MM.1S (cell line): ENCODE results near the gene DLEU7.
A peak's percentile ranks its signal among the peaks of the same experiment; 100 is the strongest.

Source experiments
- DNase-seq: peaks from one replicate; pipeline ENCODE4 v3.0.0-alpha.2; 2015
- H2AFZ ChIP-seq: fragments of 300-600 bp; sonication (generic); 2 replicates; pipeline ENCODE4 v1.6.0; 2016; ENCODE audit warnings: antibody characterized with exemption, low read length
- H3F3A ChIP-seq: fragments of 300-600 bp; sonication (generic); 2 replicates; pipeline ENCODE4 v1.6.1; 2016; ENCODE audit warnings: mild to moderate bottlenecking, antibody characterized with exemption, low read length, moderate library complexity, mixed read lengths; ENCODE audit not compliant: insufficient read depth
- H3K27ac ChIP-seq: fragments of 300-600 bp; sonication (generic); 2 replicates; pipeline ENCODE4 v1.5.1; 2016; ENCODE audit warnings: mild to moderate bottlenecking, low read length
- H3K27me3 ChIP-seq: fragments of 300-600 bp; sonication (generic); replicated peaks from 2 replicates; pipeline ENCODE4 v1.6.0; 2016; ENCODE audit warnings: low read length; ENCODE audit not compliant: insufficient read depth
- H3K36me3 ChIP-seq: fragments of 300-600 bp; sonication (generic); replicated peaks from 2 replicates; pipeline ENCODE4 v1.6.1; 2016; ENCODE audit warnings: mild to moderate bottlenecking, low read length, mixed read lengths; ENCODE audit not compliant: insufficient read depth
- H3K4me1 ChIP-seq: fragments of 300-600 bp; sonication (generic); 2 replicates; pipeline ENCODE4 v1.6.1; 2016; ENCODE audit warnings: low read length, mixed read lengths
- H3K4me2 ChIP-seq: fragments of 300-600 bp; sonication (generic); 2 replicates; pipeline ENCODE4 v1.6.0; 2016; ENCODE audit warnings: low read depth, low read length
- H3K4me3 ChIP-seq: fragments of 300-600 bp; sonication (generic); 2 replicates; pipeline ENCODE4 v1.5.1; 2016; ENCODE audit warnings: low read length, mixed read lengths
- H3K79me2 ChIP-seq: fragments of 300-600 bp; sonication (generic); 2 replicates; pipeline ENCODE4 v1.6.1; 2016; ENCODE audit warnings: mixed run types, low read length, mixed read lengths
- H3K9ac ChIP-seq: fragments of 300-600 bp; sonication (generic); 2 replicates; pipeline ENCODE4 v1.6.1; 2016; ENCODE audit warnings: low read length, mixed read lengths
- H3K9me2 ChIP-seq: fragments of 300-600 bp; sonication (generic); replicated peaks from 2 replicates; pipeline ENCODE4 v1.6.1; 2016; ENCODE audit warnings: mild to moderate bottlenecking, low read length, mixed read lengths; ENCODE audit not compliant: insufficient read depth
- H3K9me3 ChIP-seq: fragments of 300-600 bp; sonication (generic); replicated peaks from 2 replicates; pipeline ENCODE4 v1.6.1; 2016; ENCODE audit warnings: mild to moderate bottlenecking, low read length, mixed read lengths; ENCODE audit not compliant: insufficient read depth
- H4K20me1 ChIP-seq: fragments of 300-600 bp; sonication (generic); 2 replicates; pipeline ENCODE4 v1.6.1; 2016; ENCODE audit warnings: mild to moderate bottlenecking, low read length, moderate library complexity, mixed read lengths; ENCODE audit not compliant: insufficient read depth
- CTCF ChIP-seq: fragments of 300-600 bp; sonication (generic); IDR thresholded peaks from 2 replicates; pipeline ENCODE4 v1.5.1; 2016; ENCODE audit warnings: antibody characterized with exemption, low read length, mixed read lengths
- EZH2 ChIP-seq: fragments of 300-600 bp; sonication (generic); optimal IDR thresholded peaks from 2 replicates; pipeline ENCODE3; 2017; ENCODE audit warnings: low read depth, mild to moderate bottlenecking, antibody characterized with exemption, low read length, mixed read lengths
- EZH2phosphoT487 ChIP-seq: fragments of 300-600 bp; sonication (generic); IDR thresholded peaks from 2 replicates; pipeline ENCODE4 v1.6.1; 2018; ENCODE audit warnings: antibody characterized with exemption, low read length

DLEU7 gene

GRCh38 chr13:50809133-50810090 is 34.1 kb downstream of the DLEU7 start:
- H3K9me3 ChIP-seq, result no peaks in the 10 kb centered on the region
- H3K27ac ChIP-seq, result no peak overlapping the region
- no peak overlapping the region for H3K4me3 ChIP-seq
- no peaks in the 10 kb centered on the region for H3K36me3 ChIP-seq
- no peak overlapping the region for H3K9ac ChIP-seq
- no peaks in the 10 kb centered on the region for H4K20me1 ChIP-seq
- no peak overlapping the region for H3K4me2 ChIP-seq
- no peak for DNase-seq
- no peaks in the 10 kb centered on the region for H3K9me2 ChIP-seq
- H3K27me3 ChIP-seq, result no peaks in the 10 kb centered on the region
- H2AFZ ChIP-seq, result no peak overlapping the region
- no peaks in the 10 kb centered on the region for H3K79me2 ChIP-seq
- no peak for TF ChIP-seq EZH2phosphoT487
- TF ChIP-seq EZH2, result no peak
- TF ChIP-seq CTCF, result no peak
- peaks cover 19% of the 10 kb centered on the region for H3K4me1 ChIP-seq
- peaks cover 11% of the 10 kb centered on the region; the same call in 1 of the 2 replicates for H3F3A ChIP-seq

GRCh38 chr13:50805805-50806204 is 37.7 kb downstream of the DLEU7 start:
- Histone ChIP-seq H2AFZ (no peak overlapping the region), H4K20me1 (no peaks in the 10 kb centered on the region), H3K9ac (no peak overlapping the region), H3K4me3 (no peak overlapping the region), H3K4me2 (no peak overlapping the region), H3K79me2 (no peaks in the 10 kb centered on the region), H3K9me2 (no peaks in the 10 kb centered on the region), H3K27me3 (no peaks in the 10 kb centered on the region), H3K9me3 (no peaks in the 10 kb centered on the region), H3F3A (peaks cover 3% of the 10 kb centered on the region; the same call in 1 of the 2 replicates), H3K4me1 (peaks cover 10% of the 10 kb centered on the region), H3K36me3 (no peaks in the 10 kb centered on the region), H3K27ac (no peak overlapping the region)
- no peak for DNase-seq
- no peak for TF ChIP-seq EZH2
- TF ChIP-seq CTCF, result no peak; the same call in 1 of the 2 replicates
- TF ChIP-seq EZH2phosphoT487, result no peak

GRCh38 chr13:50801087-50801931 is 42.2 kb downstream of the DLEU7 start:
- no peak overlapping the region for H3K9ac ChIP-seq
- H3K4me1 ChIP-seq, result peaks cover 18% of the 10 kb centered on the region
- DNase-seq, result peak; percentile 71
- peak overlapping the region; percentile 53; the same call in 1 of the 2 replicates for H3K4me2 ChIP-seq
- H3K9me2 ChIP-seq, result no peaks in the 10 kb centered on the region
- no peaks in the 10 kb centered on the region for H3K9me3 ChIP-seq
- H3F3A ChIP-seq, result no peaks in the 10 kb centered on the region
- no peaks in the 10 kb centered on the region for H3K36me3 ChIP-seq
- H3K4me3 ChIP-seq, result no peak overlapping the region; the same call in 1 of the 2 replicates
- H3K27me3 ChIP-seq, result no peaks in the 10 kb centered on the region
- no peak overlapping the region for H3K27ac ChIP-seq
- no peaks in the 10 kb centered on the region for H4K20me1 ChIP-seq
- TF ChIP-seq CTCF (peak; percentile 57), EZH2 (no peak), EZH2phosphoT487 (no peak)
- no peaks in the 10 kb centered on the region for H3K79me2 ChIP-seq
- peak overlapping the region; percentile 17; the same call in 1 of the 2 replicates for H2AFZ ChIP-seq
